Measurements from ENCODE around the gene SPON1.

Gene SPON1

DNA sequence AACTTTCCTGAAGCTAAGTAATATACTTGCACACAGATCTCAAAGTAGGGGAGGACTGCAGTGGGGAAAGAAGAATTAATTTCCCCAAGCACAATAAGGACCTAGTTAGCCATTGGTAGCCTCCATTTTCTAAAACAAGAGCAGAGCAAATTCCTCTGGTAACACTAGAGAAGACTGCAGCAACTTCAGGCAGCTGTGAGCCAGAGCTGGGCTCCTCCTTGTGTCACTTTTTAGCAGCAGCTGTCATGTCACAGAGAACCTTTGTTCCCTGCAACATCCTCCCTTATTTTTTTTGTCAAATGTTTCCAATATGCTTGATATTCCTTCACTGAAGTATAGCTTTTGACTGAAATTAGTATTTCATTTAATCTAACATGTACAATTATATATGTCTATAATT, 342.1 kb downstream of the SPON1 start:
- no peak for FAIRE-seq
- DNase-seq (ENCODE audit: extremely low spot score, insufficient read length, low read depth), result no peak

DNA sequence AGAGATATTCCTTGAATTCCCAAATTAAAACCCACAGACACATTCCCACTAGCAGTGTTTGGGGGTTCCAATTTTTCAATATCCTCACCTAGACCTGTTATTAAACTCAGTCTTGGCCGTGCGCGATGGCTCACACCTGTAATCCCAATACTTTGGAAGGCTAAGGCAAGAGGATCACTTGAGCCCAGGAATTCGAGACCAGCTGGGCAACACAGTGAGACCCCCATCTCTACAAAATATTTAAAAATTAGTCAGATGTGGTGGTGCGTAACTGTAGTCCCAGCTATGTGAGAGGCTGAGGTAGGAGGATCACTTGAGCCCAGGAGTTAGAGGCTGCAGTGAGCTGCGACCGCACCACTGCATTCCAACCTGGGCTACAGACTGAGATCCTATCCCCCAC, 343.1 kb downstream of the SPON1 start:
- no peak for DNase-seq (ENCODE audit: extremely low spot score, insufficient read length, low read depth)
- FAIRE-seq, result no peak

GRCh38 chr11:14306481-14306880, 344.0 kb downstream of the SPON1 start:
- DNase-seq (ENCODE audit: extremely low spot score, insufficient read length, low read depth) (no peak), FAIRE-seq (no peak)

- DNase-seq (ENCODE audit: extremely low spot score, insufficient read length, low read depth) (no peak), FAIRE-seq (peak; percentile 21)
Observed at GRCh38 chr11:14308114-14308896, 345.8 kb downstream of the SPON1 start.

DNA sequence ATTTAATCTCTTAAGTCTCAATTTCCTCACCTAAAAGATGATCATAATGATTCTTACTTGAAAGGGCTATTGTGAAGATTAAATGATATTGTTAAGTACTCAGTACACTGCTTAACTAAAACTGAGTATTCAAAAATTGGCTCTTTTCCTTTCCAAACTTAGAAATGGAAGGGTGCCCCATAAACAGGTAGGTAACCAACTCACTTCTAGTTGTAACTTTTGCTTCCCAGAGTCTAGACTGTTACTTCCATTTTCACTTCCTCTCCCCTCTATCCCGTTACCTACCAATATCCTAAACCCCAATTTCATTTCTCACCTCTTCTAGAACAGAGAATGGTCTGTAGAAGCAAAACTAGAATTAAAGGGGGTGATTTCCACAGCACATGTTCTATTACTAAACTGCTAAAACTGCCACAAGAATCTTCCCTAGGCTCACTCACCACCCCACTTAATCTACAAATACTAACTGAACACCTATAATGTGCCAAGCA, 346.4 kb downstream of the SPON1 start:
- peak; percentile 71 for FAIRE-seq
- no peak for DNase-seq (ENCODE audit: extremely low spot score, insufficient read length, low read depth)

GRCh38 chr11:14309425-14310192, 347.1 kb downstream of the SPON1 start:
- peak; percentile 45 for FAIRE-seq
- DNase-seq (ENCODE audit: extremely low spot score, insufficient read length, low read depth), result no peak

DNA sequence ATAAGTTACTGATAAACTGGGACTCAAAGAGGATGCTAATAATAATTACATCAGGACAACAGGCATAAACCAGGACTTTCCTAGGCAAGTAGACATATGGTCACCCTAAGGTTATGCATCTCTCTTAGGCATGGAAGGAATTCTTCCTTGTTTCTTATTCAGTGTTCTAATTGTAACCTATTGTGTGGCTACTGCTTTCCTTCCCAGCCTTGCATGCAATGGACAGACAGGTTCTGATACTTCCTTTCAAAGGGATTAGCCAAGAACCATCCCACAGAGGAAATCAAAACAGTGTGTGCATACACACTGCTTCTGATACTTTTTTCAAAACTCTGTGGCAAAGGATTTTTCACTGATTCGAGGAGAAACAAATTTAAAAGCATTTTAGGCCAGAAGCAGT, 348.2 kb downstream of the SPON1 start:
- FAIRE-seq, result peak; percentile 64

GRCh38 chr11:14312736-14313438, 350.4 kb downstream of the SPON1 start:
- DNase-seq (ENCODE audit: extremely low spot score, insufficient read length, low read depth) (no peak), FAIRE-seq (peak; percentile 35)

More for the DNA sequence above, 348.2 kb downstream of the SPON1 start:
- no peak for DNase-seq (ENCODE audit: extremely low spot score, insufficient read length, low read depth)

DNA sequence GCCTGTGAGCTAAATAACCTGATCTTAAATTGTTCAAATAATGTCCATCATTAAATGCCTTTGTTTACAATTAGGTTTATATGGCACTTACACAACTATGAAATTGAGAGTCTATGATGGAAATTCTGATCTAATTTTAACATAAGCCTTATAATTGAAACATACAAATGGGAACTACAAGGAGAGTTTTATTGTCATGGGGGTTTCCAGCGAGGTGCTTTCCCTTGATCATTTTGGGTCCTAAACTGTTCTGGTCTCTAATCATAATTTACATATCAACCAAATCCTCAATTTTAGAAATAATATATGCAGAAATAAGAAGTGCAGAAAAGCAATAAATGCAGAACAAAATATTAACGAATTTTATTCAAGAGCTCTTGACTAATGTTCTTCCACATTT, 351.6 kb downstream of the SPON1 start:
- FAIRE-seq (peak; percentile 67), DNase-seq (ENCODE audit: extremely low spot score, insufficient read length, low read depth) (no peak)

DNA sequence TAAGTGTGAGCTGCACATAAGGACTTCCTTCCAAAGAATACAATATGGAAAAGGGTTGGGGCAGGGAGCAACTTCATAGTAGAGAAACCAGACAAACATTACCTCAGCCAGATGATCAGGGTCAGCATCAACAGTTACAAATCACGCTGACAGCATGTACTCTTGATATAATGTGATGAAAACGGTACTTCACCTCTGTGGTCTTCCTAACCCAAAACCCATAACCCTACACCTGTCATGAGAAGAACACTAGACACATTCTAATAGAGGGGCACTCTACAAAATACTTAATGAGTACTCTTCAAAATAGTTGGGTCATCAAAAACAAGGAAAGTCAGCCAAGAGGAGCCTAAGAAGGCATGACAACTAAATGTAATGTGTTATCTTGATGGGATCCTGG, 352.6 kb downstream of the SPON1 start:
- DNase-seq (ENCODE audit: extremely low spot score, insufficient read length, low read depth) (no peak), FAIRE-seq (peak; percentile 29)

Data from GM18507 (cell line).